GM06990 (cell line): Measurements from ENCODE around the gene DNAI1.

Experiments
- DNase-seq: peaks from one replicate; pipeline ENCODE4 v3.0.0-alpha.2; 2011; ENCODE audit not compliant: insufficient read length; ENCODE audit errors: extremely low read depth
- H3K27me3 ChIP-seq: replicated peaks from 2 replicates; pipeline ENCODE4 v1.6.0; 2011; ENCODE audit warnings: low read length; ENCODE audit not compliant: control insufficient read depth, insufficient read depth
- H3K36me3 ChIP-seq: 2 replicates; pipeline ENCODE4 v1.5.1; 2011; ENCODE audit warnings: low read length; ENCODE audit not compliant: control insufficient read depth, insufficient read depth
- H3K4me3 ChIP-seq: replicated peaks from 2 replicates; pipeline ENCODE4 v1.5.1; 2011; ENCODE audit warnings: low read depth, mild to moderate bottlenecking, control low read depth, low read length
- TF ChIP-seq, protein P1 (sequence below): IDR thresholded peaks from 2 replicates; pipeline ENCODE4 v1.5.1; 2011; ENCODE audit warnings: low read length, control low read depth, mild to moderate bottlenecking, inconsistent platforms; ENCODE audit not compliant: insufficient read depth, poor library complexity, severe bottlenecking

Gene DNAI1

DNA sequence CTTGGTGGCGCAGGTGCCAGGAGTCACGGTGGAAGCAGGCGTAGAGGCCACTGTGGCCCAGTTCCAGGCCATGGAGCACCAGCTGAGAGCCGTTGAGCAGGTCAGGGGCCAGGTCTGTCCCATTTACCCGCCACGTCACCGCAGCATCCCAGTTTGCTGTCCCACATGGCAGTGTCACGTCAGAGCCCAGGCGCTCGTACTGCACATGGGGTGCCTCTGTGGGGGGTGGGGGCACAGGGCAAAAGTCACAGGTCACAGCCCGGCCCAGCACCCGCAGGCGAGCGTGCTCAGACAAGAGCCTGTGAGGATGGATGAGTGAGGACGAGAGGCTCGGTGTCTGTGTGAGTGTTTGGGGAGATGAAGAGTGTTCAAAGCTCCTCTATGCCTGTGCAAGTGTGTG is 106.0 kb downstream of the DNAI1 start:
- Histone ChIP-seq H3K27me3 (peaks cover 16% of the 10 kb centered on the region), H3K36me3 (no peaks in the 10 kb centered on the region), H3K4me3 (no peak overlapping the region)
- TF ChIP-seq, protein P1, sequence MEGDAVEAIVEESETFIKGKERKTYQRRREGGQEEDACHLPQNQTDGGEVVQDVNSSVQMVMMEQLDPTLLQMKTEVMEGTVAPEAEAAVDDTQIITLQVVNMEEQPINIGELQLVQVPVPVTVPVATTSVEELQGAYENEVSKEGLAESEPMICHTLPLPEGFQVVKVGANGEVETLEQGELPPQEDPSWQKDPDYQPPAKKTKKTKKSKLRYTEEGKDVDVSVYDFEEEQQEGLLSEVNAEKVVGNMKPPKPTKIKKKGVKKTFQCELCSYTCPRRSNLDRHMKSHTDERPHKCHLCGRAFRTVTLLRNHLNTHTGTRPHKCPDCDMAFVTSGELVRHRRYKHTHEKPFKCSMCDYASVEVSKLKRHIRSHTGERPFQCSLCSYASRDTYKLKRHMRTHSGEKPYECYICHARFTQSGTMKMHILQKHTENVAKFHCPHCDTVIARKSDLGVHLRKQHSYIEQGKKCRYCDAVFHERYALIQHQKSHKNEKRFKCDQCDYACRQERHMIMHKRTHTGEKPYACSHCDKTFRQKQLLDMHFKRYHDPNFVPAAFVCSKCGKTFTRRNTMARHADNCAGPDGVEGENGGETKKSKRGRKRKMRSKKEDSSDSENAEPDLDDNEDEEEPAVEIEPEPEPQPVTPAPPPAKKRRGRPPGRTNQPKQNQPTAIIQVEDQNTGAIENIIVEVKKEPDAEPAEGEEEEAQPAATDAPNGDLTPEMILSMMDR, result no peak
- no peak for DNase-seq

DNA sequence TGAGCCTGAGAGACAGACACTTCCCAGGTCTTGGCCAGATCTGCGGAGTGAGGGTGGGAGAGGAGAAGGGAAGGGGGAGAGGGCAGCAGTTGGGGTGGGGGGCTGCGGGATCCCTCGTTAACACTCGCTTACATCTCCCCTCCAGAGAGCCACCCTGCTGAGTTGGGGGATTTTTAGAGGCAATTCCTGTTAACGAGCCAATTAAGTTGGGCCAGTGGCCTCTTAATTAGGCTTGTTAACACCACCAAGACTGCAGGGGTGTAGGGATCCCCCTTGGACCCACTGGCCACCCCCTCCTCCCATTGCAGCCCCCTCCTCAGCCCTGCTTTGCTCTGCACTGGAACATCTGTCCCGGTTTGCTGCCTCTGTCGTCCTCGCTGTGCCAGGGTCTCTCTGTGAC is 107.3 kb downstream of the DNAI1 start:
- Histone ChIP-seq H3K36me3 (no peaks in the 10 kb centered on the region), H3K4me3 (no peak overlapping the region), H3K27me3 (peaks cover 15% of the 10 kb centered on the region)
- no peak for DNase-seq
- TF ChIP-seq, protein P1, result no peak

- Histone ChIP-seq H3K4me3 (no peak overlapping the region), H3K27me3 (peaks cover 15% of the 10 kb centered on the region), H3K36me3 (no peaks in the 10 kb centered on the region)
- DNase-seq, result no peak
- TF ChIP-seq, protein P1, result no peak
Measured at GRCh38 chr9:34566322-34566721, 107.7 kb downstream of the DNAI1 start.

- Histone ChIP-seq H3K36me3 (no peaks in the 10 kb centered on the region), H3K4me3 (no peak overlapping the region), H3K27me3 (peaks cover 15% of the 10 kb centered on the region)
- TF ChIP-seq, protein P1, result no peak
- DNase-seq, result no peak
Measured at GRCh38 chr9:34566972-34567371, 108.4 kb downstream of the DNAI1 start.

- Histone ChIP-seq H3K36me3 (no peaks in the 10 kb centered on the region), H3K4me3 (no peak overlapping the region), H3K27me3 (peaks cover 16% of the 10 kb centered on the region)
- no peak for DNase-seq
- TF ChIP-seq, protein P1, result no peak
Measured at GRCh38 chr9:34568133-34568532, 109.5 kb downstream of the DNAI1 start.

DNA sequence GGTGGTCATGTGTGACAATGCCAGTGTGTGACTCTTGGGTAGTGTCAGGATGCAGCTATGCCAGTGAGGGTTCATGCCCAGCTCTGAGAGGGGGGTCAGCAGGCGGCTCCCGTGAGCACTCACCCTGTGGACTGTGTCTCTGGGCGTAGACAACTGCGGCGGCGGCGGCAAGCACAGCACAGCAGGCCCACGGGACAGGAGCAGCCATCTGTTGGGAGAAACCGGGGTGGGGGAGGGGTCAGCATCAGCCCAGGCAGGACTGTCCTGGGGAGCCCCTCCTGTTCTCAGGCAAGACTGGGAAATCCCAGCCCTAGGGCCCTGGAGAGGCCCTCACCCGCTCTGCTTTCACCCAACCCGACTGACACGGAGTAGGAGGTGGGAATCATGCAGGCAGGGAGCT is 110.2 kb downstream of the DNAI1 start:
- Histone ChIP-seq H3K4me3 (no peak overlapping the region), H3K27me3 (peaks cover 19% of the 10 kb centered on the region), H3K36me3 (no peaks in the 10 kb centered on the region)
- TF ChIP-seq, protein P1, result no peak
- no peak for DNase-seq
